Measurements from ENCODE around the gene BCOR. TPM values are rescaled to one million over a fixed set of nuclear protein-coding genes. Genes with fewer than 3 reads are reported as not detected.

Gene BCOR
- total and polyA plus RNA-seq, 2 of the 13 experiments (the other 11 are each of a cell fraction or from before 2014, with no cell fraction given) = 14.3 to 15.2 TPM

DNA sequence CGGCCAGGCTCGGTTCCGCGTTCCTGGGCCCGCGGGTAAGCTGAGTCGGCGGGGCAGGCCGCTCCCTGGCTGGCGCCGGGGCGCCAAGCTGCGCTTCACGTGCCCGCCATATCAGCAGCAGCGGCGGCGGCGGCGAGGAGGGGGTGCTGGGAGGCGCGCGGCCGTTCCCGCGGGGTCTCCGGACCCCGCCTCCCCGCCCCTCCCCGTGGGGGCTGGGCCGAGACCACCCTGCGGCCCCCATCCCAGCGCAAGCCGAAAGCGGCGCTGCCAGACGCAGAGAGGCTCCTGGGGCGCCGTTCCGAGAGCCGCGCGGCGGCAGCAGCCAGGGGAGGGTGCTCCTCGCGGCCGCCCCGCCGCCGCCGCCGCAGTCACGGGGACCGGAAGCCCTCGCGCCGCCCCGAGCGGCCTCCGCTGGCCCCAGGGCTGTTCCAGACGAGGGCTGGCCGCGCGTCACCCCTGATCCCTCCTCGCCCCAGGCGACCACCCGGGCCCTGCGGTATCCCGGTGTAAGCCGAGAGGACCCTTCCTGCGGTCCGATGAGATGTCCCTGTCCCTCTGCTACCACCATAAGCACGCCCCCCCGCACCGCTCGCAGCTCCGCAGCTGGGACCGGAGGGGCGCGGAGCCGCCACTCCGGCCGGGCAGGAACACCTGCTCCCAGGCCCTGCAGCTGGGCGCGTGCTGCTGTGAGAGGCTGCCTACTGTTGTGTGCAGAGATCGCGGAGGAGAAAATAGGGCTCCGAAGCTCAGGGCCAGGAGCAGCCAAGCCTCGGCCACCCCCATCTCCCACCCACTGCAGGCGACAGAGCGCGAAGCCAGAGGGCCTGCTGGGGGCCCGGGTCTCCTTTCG is 7.5 kb upstream of the BCOR start (continued):
- TF ChIP-seq, protein P1, sequence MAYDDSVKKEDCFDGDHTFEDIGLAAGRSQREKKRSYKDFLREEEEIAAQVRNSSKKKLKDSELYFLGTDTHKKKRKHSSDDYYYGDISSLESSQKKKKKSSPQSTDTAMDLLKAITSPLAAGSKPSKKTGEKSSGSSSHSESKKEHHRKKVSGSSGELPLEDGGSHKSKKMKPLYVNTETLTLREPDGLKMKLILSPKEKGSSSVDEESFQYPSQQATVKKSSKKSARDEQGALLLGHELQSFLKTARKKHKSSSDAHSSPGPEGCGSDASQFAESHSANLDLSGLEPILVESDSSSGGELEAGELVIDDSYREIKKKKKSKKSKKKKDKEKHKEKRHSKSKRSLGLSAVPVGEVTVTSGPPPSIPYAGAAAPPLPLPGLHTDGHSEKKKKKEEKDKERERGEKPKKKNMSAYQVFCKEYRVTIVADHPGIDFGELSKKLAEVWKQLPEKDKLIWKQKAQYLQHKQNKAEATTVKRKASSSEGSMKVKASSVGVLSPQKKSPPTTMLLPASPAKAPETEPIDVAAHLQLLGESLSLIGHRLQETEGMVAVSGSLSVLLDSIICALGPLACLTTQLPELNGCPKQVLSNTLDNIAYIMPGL (CRISPR knock-in tag; IDR thresholded peaks at IDR 0.05; ENCODE audit: borderline replicate concordance in 1 of 2, low read depth in 1 of 2) = no peak
- TF ChIP-seq, protein P2, sequence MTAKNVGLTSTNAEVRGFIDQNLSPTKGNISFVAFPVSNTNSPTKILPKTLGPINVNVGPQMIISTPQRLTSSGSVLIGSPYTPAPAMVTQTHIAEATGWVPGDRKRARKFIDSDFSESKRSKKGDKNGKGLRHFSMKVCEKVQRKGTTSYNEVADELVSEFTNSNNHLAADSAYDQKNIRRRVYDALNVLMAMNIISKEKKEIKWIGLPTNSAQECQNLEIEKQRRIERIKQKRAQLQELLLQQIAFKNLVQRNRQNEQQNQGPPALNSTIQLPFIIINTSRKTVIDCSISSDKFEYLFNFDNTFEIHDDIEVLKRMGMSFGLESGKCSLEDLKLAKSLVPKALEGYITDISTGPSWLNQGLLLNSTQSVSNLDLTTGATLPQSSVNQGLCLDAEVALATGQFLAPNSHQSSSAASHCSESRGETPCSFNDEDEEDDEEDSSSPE (CRISPR knock-in tag; IDR thresholded peaks at IDR 0.05) = no peak
- TF ChIP-seq, protein P3, sequence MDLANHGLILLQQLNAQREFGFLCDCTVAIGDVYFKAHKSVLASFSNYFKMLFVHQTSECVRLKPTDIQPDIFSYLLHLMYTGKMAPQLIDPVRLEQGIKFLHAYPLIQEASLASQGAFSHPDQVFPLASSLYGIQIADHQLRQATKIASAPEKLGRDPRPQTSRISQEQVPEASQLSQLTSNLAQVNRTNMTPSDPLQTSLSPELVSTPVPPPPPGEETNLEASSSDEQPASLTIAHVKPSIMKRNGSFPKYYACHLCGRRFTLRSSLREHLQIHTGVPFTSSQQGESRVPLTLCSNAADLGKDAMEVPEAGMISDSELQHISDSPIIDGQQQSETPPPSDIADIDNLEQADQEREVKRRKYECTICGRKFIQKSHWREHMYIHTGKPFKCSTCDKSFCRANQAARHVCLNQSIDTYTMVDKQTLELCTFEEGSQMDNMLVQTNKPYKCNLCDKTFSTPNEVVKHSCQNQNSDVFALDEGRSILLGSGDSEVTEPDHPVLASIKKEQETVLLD (CRISPR knock-in tag; IDR thresholded peaks at IDR 0.05; ENCODE audit: low read depth) = peak; percentile 25; the same call in 1 of the 2 replicates
- TF ChIP-seq BRD4 (CRISPR knock-in tag; IDR thresholded peaks at IDR 0.05) (peak; percentile 39; the same call in 1 of the 2 replicates), ZNF331 (CRISPR knock-in tag; IDR thresholded peaks at IDR 0.05) (no peak), ELF1 (CRISPR knock-in tag; IDR thresholded peaks at IDR 0.05) (no peak), GATA4 (IDR thresholded peaks at IDR 0.05; ENCODE audit: borderline replicate concordance, low read depth) (no peak), HMG20B (CRISPR knock-in tag; conservative IDR thresholded peaks at IDR 0.05) (no peak), ZNF446 (CRISPR knock-in tag; IDR thresholded peaks at IDR 0.05) (no peak), KAT7 (CRISPR knock-in tag; IDR thresholded peaks at IDR 0.05; ENCODE audit: borderline replicate concordance) (no peak), PHF8 (CRISPR knock-in tag; IDR thresholded peaks at IDR 0.05) (peak; percentile 26), TMF1 (CRISPR knock-in tag; IDR thresholded peaks at IDR 0.05; ENCODE audit: low read depth) (0 out of 2 replicates have a peak, but pooled peaks have one; percentile 9), ZKSCAN1 (IDR thresholded peaks at IDR 0.05; ENCODE audit: low read length) (no peak), U2AF2 (IDR thresholded peaks at IDR 0.05; ENCODE audit: low read depth, low read length) (no peak), MAZ (IDR thresholded peaks at IDR 0.05; ENCODE audit: borderline replicate concordance, low read depth, low read length) (no peak), MAZ (CRISPR knock-in tag; IDR thresholded peaks at IDR 0.05; ENCODE audit: low read depth) (peak; percentile 41; the same call in 1 of the 2 replicates), PRMT3 (CRISPR knock-in tag; IDR thresholded peaks at IDR 0.05; ENCODE audit: borderline replicate concordance, low read depth) (no peak)
- TF ChIP-seq, protein P4, sequence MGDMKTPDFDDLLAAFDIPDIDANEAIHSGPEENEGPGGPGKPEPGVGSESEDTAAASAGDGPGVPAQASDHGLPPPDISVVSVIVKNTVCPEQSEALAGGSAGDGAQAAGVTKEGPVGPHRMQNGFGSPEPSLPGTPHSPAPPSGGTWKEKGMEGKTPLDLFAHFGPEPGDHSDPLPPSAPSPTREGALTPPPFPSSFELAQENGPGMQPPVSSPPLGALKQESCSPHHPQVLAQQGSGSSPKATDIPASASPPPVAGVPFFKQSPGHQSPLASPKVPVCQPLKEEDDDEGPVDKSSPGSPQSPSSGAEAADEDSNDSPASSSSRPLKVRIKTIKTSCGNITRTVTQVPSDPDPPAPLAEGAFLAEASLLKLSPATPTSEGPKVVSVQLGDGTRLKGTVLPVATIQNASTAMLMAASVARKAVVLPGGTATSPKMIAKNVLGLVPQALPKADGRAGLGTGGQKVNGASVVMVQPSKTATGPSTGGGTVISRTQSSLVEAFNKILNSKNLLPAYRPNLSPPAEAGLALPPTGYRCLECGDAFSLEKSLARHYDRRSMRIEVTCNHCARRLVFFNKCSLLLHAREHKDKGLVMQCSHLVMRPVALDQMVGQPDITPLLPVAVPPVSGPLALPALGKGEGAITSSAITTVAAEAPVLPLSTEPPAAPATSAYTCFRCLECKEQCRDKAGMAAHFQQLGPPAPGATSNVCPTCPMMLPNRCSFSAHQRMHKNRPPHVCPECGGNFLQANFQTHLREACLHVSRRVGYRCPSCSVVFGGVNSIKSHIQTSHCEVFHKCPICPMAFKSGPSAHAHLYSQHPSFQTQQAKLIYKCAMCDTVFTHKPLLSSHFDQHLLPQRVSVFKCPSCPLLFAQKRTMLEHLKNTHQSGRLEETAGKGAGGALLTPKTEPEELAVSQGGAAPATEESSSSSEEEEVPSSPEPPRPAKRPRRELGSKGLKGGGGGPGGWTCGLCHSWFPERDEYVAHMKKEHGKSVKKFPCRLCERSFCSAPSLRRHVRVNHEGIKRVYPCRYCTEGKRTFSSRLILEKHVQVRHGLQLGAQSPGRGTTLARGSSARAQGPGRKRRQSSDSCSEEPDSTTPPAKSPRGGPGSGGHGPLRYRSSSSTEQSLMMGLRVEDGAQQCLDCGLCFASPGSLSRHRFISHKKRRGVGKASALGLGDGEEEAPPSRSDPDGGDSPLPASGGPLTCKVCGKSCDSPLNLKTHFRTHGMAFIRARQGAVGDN (CRISPR knock-in tag; IDR thresholded peaks at IDR 0.05) = peak; percentile 65
- TF ChIP-seq, protein P5, sequence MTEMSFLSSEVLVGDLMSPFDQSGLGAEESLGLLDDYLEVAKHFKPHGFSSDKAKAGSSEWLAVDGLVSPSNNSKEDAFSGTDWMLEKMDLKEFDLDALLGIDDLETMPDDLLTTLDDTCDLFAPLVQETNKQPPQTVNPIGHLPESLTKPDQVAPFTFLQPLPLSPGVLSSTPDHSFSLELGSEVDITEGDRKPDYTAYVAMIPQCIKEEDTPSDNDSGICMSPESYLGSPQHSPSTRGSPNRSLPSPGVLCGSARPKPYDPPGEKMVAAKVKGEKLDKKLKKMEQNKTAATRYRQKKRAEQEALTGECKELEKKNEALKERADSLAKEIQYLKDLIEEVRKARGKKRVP (CRISPR knock-in tag; IDR thresholded peaks at IDR 0.05) = no peak
